ENCODE data around the gene DNAH1.

The DNAH1 gene

GRCh38 chr3:52289338-52289746 lies 26.8 kb upstream of the DNAH1 start:
- no peak overlapping the region for H3K4me3 ChIP-seq (ENCODE audit: low read length)
- no peaks in the 10 kb centered on the region for H3K36me3 ChIP-seq (replicated peaks; ENCODE audit: insufficient read depth, low read length)
- TF ChIP-seq EZH2 (optimal IDR thresholded peaks at IDR 0.05; ENCODE audit: low read depth, low read length) (no peak), EZH2phosphoT487 (IDR thresholded peaks at IDR 0.05; ENCODE audit: low read length) (no peak), CTCF (IDR thresholded peaks at IDR 0.05; ENCODE audit: low read length) (no peak)
- H4K20me1 ChIP-seq (ENCODE audit: insufficient read depth, low read length): no peaks in the 10 kb centered on the region
- H3K9me3 ChIP-seq (replicated peaks; ENCODE audit: insufficient read depth, low read length): no peaks in the 10 kb centered on the region
- no peak overlapping the region for H3K27ac ChIP-seq (ENCODE audit: low read length)
- no peaks in the 10 kb centered on the region for H3K27me3 ChIP-seq (replicated peaks; ENCODE audit: insufficient read depth, low read length)
- no peak overlapping the region for H2AFZ ChIP-seq (ENCODE audit: low read length)
- peaks cover 10% of the 10 kb centered on the region; the same call in 1 of the 2 replicates for H3K4me1 ChIP-seq (ENCODE audit: low read length)
- H3F3A ChIP-seq (ENCODE audit: insufficient read depth, low read length): peaks cover 14% of the 10 kb centered on the region; the same call in 1 of the 2 replicates
- H3K9ac ChIP-seq (ENCODE audit: low read length): no peak overlapping the region
- H3K9me2 ChIP-seq (replicated peaks; ENCODE audit: insufficient read depth, low read length): no peaks in the 10 kb centered on the region
- no peak overlapping the region for H3K4me2 ChIP-seq (ENCODE audit: low read depth, low read length)
- no peak for DNase-seq
- H3K79me2 ChIP-seq (ENCODE audit: low read length): peaks cover 20% of the 10 kb centered on the region

GRCh38 chr3:52289747-52290595 lies 26.1 kb upstream of the DNAH1 start:
- H3F3A ChIP-seq (ENCODE audit: insufficient read depth, low read length): peaks cover 14% of the 10 kb centered on the region; the same call in 1 of the 2 replicates
- no peak overlapping the region for H3K4me3 ChIP-seq (ENCODE audit: low read length)
- H2AFZ ChIP-seq (ENCODE audit: low read length): no peak overlapping the region
- DNase-seq: no peak
- H3K9me2 ChIP-seq (replicated peaks; ENCODE audit: insufficient read depth, low read length): no peaks in the 10 kb centered on the region
- TF ChIP-seq EZH2 (optimal IDR thresholded peaks at IDR 0.05; ENCODE audit: low read depth, low read length): no peak
- TF ChIP-seq EZH2phosphoT487 (IDR thresholded peaks at IDR 0.05; ENCODE audit: low read length): no peak
- no peak for TF ChIP-seq CTCF (IDR thresholded peaks at IDR 0.05; ENCODE audit: low read length)
- peaks cover 20% of the 10 kb centered on the region for H3K79me2 ChIP-seq (ENCODE audit: low read length)
- H3K27me3 ChIP-seq (replicated peaks; ENCODE audit: insufficient read depth, low read length): no peaks in the 10 kb centered on the region
- H4K20me1 ChIP-seq (ENCODE audit: insufficient read depth, low read length): no peaks in the 10 kb centered on the region
- H3K9ac ChIP-seq (ENCODE audit: low read length): no peak overlapping the region
- H3K4me2 ChIP-seq (ENCODE audit: low read depth, low read length): no peak overlapping the region
- no peaks in the 10 kb centered on the region for H3K36me3 ChIP-seq (replicated peaks; ENCODE audit: insufficient read depth, low read length)
- H3K9me3 ChIP-seq (replicated peaks; ENCODE audit: insufficient read depth, low read length): no peaks in the 10 kb centered on the region
- peaks cover 10% of the 10 kb centered on the region; the same call in 1 of the 2 replicates for H3K4me1 ChIP-seq (ENCODE audit: low read length)
- H3K27ac ChIP-seq (ENCODE audit: low read length): no peak overlapping the region

- Histone ChIP-seq H4K20me1 (ENCODE audit: insufficient read depth, low read length) (no peaks in the 10 kb centered on the region; the same call in 1 of the 2 replicates), H3K4me3 (ENCODE audit: low read length) (no peak overlapping the region), H3K36me3 (replicated peaks; ENCODE audit: insufficient read depth, low read length) (no peaks in the 10 kb centered on the region), H3K27me3 (replicated peaks; ENCODE audit: insufficient read depth, low read length) (no peaks in the 10 kb centered on the region), H3K9me3 (replicated peaks; ENCODE audit: insufficient read depth, low read length) (no peaks in the 10 kb centered on the region), H3K9ac (ENCODE audit: low read length) (no peak overlapping the region), H3F3A (ENCODE audit: insufficient read depth, low read length) (peaks cover 14% of the 10 kb centered on the region; the same call in 1 of the 2 replicates), H3K79me2 (ENCODE audit: low read length) (peaks cover 20% of the 10 kb centered on the region), H3K27ac (ENCODE audit: low read length) (no peak overlapping the region), H3K9me2 (replicated peaks; ENCODE audit: insufficient read depth, low read length) (no peaks in the 10 kb centered on the region), H3K4me1 (ENCODE audit: low read length) (peaks cover 10% of the 10 kb centered on the region; the same call in 1 of the 2 replicates), H3K4me2 (ENCODE audit: low read depth, low read length) (no peak overlapping the region), H2AFZ (ENCODE audit: low read length) (no peak overlapping the region)
- TF ChIP-seq EZH2 (optimal IDR thresholded peaks at IDR 0.05; ENCODE audit: low read depth, low read length): no peak
- no peak for TF ChIP-seq CTCF (IDR thresholded peaks at IDR 0.05; ENCODE audit: low read length)
- no peak for TF ChIP-seq EZH2phosphoT487 (IDR thresholded peaks at IDR 0.05; ENCODE audit: low read length)
- DNase-seq: no peak
Measured at GRCh38 chr3:52290596-52291507, 25.3 kb upstream of the DNAH1 start.
